IPS-20b (cell line): ENCODE results near the gene TSPEAR.

Experiments
- H3K27ac ChIP-seq: one replicate; pipeline ENCODE4 v1.5.1; 2013; ENCODE audit warnings: low read length
- H3K27me3 ChIP-seq: 2 replicates; pipeline ENCODE4 v1.6.1; 2013; ENCODE audit warnings: mild to moderate bottlenecking, low read length, inconsistent platforms; ENCODE audit not compliant: insufficient read depth
- H3K36me3 ChIP-seq: 2 replicates; pipeline ENCODE4 v1.6.1; 2013; ENCODE audit warnings: low read depth, mild to moderate bottlenecking, inconsistent platforms, low read length, moderate library complexity; ENCODE audit not compliant: insufficient read depth
- H3K4me1 ChIP-seq: 2 replicates; pipeline ENCODE4 v1.6.1; 2013; ENCODE audit warnings: mild to moderate bottlenecking, control low read depth, inconsistent platforms, low read length, moderate library complexity; ENCODE audit not compliant: insufficient read depth
- H3K4me3 ChIP-seq: 2 replicates; pipeline ENCODE4 v1.5.1; 2013; ENCODE audit warnings: mild to moderate bottlenecking, low read length, inconsistent platforms
- H3K9ac ChIP-seq: 2 replicates; pipeline ENCODE4 v1.6.1; 2013; ENCODE audit warnings: low read depth, mild to moderate bottlenecking, inconsistent platforms, low read length, moderate library complexity
- H3K9me3 ChIP-seq: 2 replicates; pipeline ENCODE4 v1.6.1; 2013; ENCODE audit warnings: mild to moderate bottlenecking, low read depth, low read length, inconsistent platforms; ENCODE audit not compliant: insufficient read depth

Gene TSPEAR

GRCh38 chr21:44533891-44534627 is 177.3 kb downstream of the TSPEAR start:
- H3K4me1 ChIP-seq = no peaks in the 10 kb centered on the region
- H3K9ac ChIP-seq = no peak overlapping the region
- H3K27me3 ChIP-seq = no peaks in the 10 kb centered on the region
- H3K27ac ChIP-seq = no peak overlapping the region
- H3K36me3 ChIP-seq = no peaks in the 10 kb centered on the region
- no peaks in the 10 kb centered on the region for H3K9me3 ChIP-seq
- no peak overlapping the region for H3K4me3 ChIP-seq

DNA sequence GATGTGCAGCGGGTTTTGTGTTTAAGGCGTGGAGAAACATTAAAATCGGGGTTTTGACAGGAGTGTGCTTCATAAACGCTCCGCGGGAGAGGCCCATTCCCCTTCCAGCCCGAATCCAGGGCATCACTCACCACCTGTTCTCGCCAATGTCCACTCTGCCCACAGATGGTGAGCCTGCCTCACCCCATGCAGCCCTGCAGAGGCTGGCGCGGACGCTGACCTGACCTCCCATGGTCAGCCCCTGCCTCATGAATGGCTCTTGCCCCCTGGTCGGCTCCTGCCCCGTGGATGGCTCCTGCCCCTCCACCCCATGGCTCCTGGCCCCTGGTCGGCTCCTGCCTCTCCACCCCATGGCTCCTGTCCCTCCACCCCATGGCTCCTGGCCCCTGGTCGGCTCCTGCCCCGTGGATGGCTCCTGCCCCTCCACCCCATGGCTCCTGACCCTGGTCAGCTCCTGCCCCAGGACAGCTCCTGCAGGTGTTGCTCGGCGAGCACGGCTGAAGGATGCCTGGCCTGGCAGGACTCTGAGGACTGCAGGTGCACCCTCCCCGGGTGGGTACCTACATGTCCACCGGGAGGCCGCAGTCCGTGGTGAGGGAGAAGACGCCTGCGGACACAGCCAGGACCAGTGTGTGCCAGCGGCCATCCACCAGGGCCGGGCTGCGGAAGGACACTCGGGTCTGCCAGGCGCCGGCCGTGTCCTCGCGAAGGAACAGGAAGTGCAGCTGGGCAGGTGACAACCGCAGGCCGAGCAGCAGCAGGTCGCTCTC is 178.1 kb downstream of the TSPEAR start:
- no peak overlapping the region for H3K9ac ChIP-seq
- no peaks in the 10 kb centered on the region for H3K36me3 ChIP-seq
- H3K27ac ChIP-seq = no peak overlapping the region
- H3K4me3 ChIP-seq = no peak overlapping the region
- H3K27me3 ChIP-seq = no peaks in the 10 kb centered on the region
- H3K4me1 ChIP-seq = no peaks in the 10 kb centered on the region
- no peaks in the 10 kb centered on the region for H3K9me3 ChIP-seq

GRCh38 chr21:44532712-44533111 is 178.7 kb downstream of the TSPEAR start:
- Histone ChIP-seq H3K27ac (no peak overlapping the region), H3K27me3 (no peaks in the 10 kb centered on the region), H3K4me1 (no peaks in the 10 kb centered on the region), H3K4me3 (no peak overlapping the region), H3K36me3 (no peaks in the 10 kb centered on the region), H3K9me3 (no peaks in the 10 kb centered on the region), H3K9ac (no peak overlapping the region)

DNA sequence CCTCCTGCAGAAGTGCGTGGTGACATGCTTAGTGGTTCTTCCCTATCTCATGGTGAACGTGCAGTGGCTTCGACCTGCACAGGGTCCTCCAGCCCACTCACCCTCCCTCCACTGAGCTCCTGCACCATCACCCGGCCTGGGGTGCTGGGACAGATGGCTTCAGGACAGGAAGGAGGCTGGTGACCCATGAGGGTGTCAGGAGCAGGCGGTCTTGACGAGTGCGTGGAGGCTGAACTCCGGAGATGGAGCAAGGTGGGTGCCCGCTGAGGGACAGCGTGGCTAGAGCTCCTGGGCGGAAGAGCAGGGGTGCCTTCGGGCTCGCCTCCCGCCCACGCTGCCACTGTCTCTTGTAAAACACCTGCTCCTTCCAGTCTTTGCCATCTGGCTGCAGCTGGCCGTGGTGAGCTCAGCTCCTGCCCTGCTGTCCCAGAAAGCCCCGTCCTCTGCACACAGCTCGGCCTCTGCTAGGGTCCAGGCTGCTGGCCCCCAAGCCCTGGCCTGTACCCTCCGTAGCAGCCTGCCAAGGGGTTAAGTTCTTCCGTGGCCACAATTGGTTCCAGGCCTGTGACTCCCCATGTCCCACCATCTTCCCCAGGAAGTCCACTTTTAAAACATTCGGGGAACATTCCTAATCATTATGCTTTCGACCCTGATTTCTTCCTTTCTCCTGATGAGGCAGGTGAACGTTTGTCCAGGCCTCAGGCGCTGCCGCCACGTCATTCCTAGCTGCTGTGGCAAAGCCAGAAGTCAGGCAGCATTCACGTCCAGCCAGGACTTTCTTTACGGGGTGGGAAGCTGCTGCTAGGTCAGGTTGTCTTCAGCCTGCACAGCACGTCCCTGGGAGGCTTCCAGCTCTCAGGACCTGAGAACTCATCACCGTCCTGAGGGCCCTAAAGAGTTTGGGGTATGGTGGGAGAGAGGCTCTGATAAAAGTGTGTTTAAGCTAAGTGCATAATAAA is 179.5 kb downstream of the TSPEAR start:
- no peaks in the 10 kb centered on the region for H3K4me1 ChIP-seq
- H3K9me3 ChIP-seq = no peaks in the 10 kb centered on the region

DNA sequence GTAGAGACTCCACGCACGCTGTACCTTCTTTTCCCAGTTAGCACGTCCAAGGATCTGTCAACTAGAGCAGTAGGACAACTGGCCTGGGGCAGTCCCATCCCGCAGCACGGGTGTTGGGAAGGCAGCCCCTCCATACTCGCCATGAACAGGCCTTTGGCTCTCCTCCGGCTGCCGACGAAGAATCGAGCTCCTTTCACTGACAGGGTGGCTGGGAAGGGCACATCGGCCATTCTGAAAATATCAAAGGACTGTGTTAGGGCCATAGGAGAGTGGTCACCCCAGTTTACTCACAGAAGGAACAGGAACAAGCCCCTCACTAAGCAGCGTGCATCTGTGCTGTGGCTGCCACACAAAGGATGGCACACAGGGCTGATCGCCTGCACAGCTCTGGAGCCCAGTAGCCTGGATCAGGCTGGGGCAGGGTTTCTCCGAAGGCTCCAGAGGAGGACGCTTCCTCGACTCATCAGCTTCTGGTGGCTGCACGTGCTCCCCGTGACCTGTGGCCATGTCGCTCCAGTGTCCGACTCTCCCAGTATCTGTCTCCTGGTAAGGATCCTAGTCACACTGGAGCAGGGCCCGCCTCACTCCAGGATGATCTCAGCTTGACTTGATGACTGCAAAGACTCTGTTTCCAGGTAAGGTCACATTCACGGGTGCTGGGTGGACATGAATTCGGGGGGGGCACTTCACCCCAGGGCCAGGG is 180.3 kb downstream of the TSPEAR start:
- no peaks in the 10 kb centered on the region for H3K27me3 ChIP-seq
- H3K4me1 ChIP-seq = no peaks in the 10 kb centered on the region
- no peaks in the 10 kb centered on the region for H3K36me3 ChIP-seq
- no peaks in the 10 kb centered on the region for H3K9me3 ChIP-seq
- H3K9ac ChIP-seq = no peak overlapping the region
- H3K4me3 ChIP-seq = no peak overlapping the region
- no peak overlapping the region for H3K27ac ChIP-seq

More for the DNA sequence above, 179.5 kb downstream of the TSPEAR start:
- no peaks in the 10 kb centered on the region for H3K27me3 ChIP-seq
- no peak overlapping the region for H3K27ac ChIP-seq
- no peak overlapping the region for H3K4me3 ChIP-seq
- no peaks in the 10 kb centered on the region for H3K36me3 ChIP-seq
- no peak overlapping the region for H3K9ac ChIP-seq

GRCh38 chr21:44530221-44530902 is 181.0 kb downstream of the TSPEAR start:
- no peaks in the 10 kb centered on the region for H3K27me3 ChIP-seq
- no peaks in the 10 kb centered on the region for H3K4me1 ChIP-seq
- H3K36me3 ChIP-seq = no peaks in the 10 kb centered on the region
- H3K4me3 ChIP-seq = no peak overlapping the region
- H3K27ac ChIP-seq = no peak overlapping the region
- no peak overlapping the region for H3K9ac ChIP-seq
- H3K9me3 ChIP-seq = no peaks in the 10 kb centered on the region

DNA sequence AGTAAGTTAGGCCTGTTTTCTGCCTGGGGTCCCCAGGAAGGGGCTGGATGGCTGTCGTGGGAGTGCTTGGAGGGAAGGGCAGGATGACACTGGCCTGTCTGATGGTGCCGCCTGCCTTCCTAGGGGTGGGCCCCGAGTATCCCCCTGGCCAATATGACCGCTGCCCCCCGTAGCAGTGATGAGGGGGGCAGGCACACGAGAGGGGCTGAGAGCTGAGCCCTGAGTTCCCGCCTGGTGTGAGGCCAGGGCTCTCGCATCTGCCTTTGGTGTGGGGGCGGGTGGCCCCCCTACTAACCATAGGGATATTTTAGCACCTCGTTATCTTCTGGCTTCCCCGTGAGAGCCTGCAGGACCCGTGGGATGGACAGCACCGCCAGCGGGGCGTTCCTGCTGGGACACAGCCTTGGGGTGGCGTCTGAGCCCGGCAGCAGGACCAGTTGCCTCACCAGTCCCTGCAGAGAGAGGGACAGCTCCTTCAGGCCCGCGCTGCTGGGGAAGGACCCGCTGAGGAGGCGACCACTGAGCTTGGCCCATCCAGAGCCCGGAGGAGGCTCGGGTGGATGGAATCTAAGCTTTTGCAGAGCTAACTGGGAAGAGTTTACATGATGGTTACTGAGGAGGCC is 181.8 kb downstream of the TSPEAR start:
- no peak overlapping the region for H3K4me3 ChIP-seq
- no peaks in the 10 kb centered on the region for H3K4me1 ChIP-seq
- no peaks in the 10 kb centered on the region for H3K9me3 ChIP-seq

GRCh38 chr21:44529011-44529421 is 182.4 kb downstream of the TSPEAR start:
- Histone ChIP-seq H3K36me3 (no peaks in the 10 kb centered on the region), H3K27me3 (no peaks in the 10 kb centered on the region), H3K4me1 (no peaks in the 10 kb centered on the region), H3K9me3 (no peaks in the 10 kb centered on the region), H3K27ac (no peak overlapping the region), H3K9ac (no peak overlapping the region), H3K4me3 (no peak overlapping the region)

More for the DNA sequence above, 181.8 kb downstream of the TSPEAR start:
- H3K27me3 ChIP-seq = no peaks in the 10 kb centered on the region
- no peak overlapping the region for H3K9ac ChIP-seq
- no peak overlapping the region for H3K27ac ChIP-seq
- H3K36me3 ChIP-seq = no peaks in the 10 kb centered on the region

GRCh38 chr21:44528634-44528995 is 182.8 kb downstream of the TSPEAR start:
- no peaks in the 10 kb centered on the region for H3K4me1 ChIP-seq
- H3K9me3 ChIP-seq = peaks cover 3% of the 10 kb centered on the region; the same call in 1 of the 2 replicates
- H3K9ac ChIP-seq = no peak overlapping the region
- no peaks in the 10 kb centered on the region for H3K36me3 ChIP-seq
- H3K4me3 ChIP-seq = no peak overlapping the region
- H3K27me3 ChIP-seq = no peaks in the 10 kb centered on the region
- H3K27ac ChIP-seq = no peak overlapping the region

DNA sequence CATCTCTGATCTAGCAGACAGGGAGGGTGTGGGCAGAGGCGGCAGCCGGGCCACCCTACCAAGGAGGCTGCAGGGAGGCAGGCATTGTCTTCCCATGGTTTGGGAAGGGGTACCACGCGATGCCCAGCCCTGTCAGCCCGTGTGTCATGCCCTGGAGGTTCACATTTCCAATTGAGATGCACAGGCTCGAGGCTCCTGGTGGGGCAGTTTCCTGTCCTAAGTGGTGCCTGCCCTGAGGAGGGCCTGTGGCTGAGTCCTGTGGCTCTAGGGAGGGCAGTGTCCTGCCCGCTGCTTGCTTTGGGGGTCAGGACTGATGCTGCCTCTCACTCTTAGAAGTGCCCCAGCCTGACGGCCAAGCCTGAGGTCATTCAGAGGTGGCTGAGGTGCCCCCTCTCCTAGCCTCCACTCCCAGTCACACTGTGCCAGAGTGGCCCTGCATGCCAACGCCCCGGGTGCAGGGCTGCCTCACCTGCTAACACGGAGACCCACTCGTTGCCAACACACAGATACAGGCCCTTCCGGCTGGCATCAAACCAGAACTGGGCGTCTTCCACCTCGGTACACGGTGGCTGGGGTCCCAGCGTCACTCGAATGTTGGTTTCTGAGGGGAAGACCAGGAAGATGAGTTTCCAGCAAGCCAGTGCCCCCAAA is 183.3 kb downstream of the TSPEAR start:
- no peak overlapping the region for H3K9ac ChIP-seq
- no peak overlapping the region for H3K4me3 ChIP-seq
- no peaks in the 10 kb centered on the region for H3K36me3 ChIP-seq
- no peaks in the 10 kb centered on the region for H3K4me1 ChIP-seq
- H3K27me3 ChIP-seq = no peaks in the 10 kb centered on the region
- H3K9me3 ChIP-seq = peaks cover 6% of the 10 kb centered on the region; the same call in 1 of the 2 replicates
- no peak overlapping the region for H3K27ac ChIP-seq
